IMR-90 (cell line): ENCODE data around the gene GABPB2. TPM values are rescaled to one million over a fixed set of nuclear protein-coding genes. Genes with fewer than 3 reads are reported as not detected.

Experiments used
- polyA plus RNA-seq, 3 experiments: library from polyadenylated mRNA; depleted of rRNA; stranded (reverse); fragments of >200 nt; gene quantifications; 2 replicates each; pipeline ENCODE4 v1.2.3, GENCODE V29; 2012; ENCODE audit warnings: low replicate concordance in 1 of 3
- total RNA-seq: library from RNA; depleted of rRNA; stranded (reverse); fragments of >200 nt; gene quantifications from 2 replicates; pipeline ENCODE4 v1.2.3, GENCODE V29; 2012
- TF ChIP-seq, protein P1 (sequence below): conservative IDR thresholded peaks from 2 replicates; pipeline ENCODE4 v1.5.1; 2012; ENCODE audit warnings: mild to moderate bottlenecking, low read depth, low read length, improper control_type of control experiment

Gene GABPB2
- total and polyA plus RNA-seq, 2 of the 4 experiments (the other 2 are of a cell fraction), result 7.5 to 12.9 TPM

DNA sequence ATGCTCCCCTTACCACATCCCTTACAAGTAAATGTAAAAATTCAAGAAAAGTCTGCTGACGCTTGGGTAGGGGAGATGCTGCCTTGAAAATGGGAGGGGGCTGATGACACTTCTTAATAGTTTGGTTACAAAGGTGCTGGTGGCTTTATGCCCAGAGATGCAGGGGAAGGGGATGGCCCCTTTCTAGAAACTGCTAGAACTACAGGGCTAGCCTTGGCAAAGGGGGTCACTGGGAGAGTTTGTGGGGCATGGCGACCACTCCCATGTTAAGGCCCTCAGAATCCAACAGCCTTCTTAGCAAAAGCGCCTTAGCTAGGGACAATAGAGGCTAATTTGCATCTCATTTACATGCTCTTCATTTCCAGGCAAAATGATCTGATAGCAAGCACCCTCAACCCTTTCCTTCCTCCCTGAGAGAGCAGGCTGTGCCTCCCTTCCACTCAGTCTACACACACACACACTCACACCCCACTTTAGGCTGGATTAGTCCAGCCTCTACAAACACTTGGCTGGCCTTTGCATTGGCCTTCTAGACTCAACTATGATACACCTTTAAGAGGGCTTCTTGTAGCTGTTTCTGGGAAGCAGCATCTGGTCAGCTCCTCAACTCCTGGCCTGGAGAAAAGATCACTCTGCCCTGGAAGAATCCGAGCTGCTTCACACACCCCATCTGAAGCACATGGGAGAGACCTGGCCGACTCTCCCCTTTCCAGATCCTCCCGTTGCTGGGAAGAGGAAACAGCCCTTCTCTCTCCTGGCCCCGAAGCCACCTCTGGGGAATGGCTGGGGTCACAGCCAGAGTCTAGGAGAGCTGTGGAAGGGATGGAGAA, 74.1 kb downstream of the GABPB2 start (continued):
- TF ChIP-seq, protein P1, sequence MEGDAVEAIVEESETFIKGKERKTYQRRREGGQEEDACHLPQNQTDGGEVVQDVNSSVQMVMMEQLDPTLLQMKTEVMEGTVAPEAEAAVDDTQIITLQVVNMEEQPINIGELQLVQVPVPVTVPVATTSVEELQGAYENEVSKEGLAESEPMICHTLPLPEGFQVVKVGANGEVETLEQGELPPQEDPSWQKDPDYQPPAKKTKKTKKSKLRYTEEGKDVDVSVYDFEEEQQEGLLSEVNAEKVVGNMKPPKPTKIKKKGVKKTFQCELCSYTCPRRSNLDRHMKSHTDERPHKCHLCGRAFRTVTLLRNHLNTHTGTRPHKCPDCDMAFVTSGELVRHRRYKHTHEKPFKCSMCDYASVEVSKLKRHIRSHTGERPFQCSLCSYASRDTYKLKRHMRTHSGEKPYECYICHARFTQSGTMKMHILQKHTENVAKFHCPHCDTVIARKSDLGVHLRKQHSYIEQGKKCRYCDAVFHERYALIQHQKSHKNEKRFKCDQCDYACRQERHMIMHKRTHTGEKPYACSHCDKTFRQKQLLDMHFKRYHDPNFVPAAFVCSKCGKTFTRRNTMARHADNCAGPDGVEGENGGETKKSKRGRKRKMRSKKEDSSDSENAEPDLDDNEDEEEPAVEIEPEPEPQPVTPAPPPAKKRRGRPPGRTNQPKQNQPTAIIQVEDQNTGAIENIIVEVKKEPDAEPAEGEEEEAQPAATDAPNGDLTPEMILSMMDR, result no peak
